MM.1S (cell line): ENCODE results near the gene TMEM272.

Experiments
- CTCF ChIP-seq: fragments of 300-600 bp; sonication (generic); IDR thresholded peaks from 2 replicates; pipeline ENCODE4 v1.5.1; 2016; ENCODE audit warnings: antibody characterized with exemption, low read length, mixed read lengths
- EZH2 ChIP-seq: fragments of 300-600 bp; sonication (generic); optimal IDR thresholded peaks from 2 replicates; pipeline ENCODE3; 2017; ENCODE audit warnings: low read depth, mild to moderate bottlenecking, antibody characterized with exemption, low read length, mixed read lengths
- EZH2phosphoT487 ChIP-seq: fragments of 300-600 bp; sonication (generic); IDR thresholded peaks from 2 replicates; pipeline ENCODE4 v1.6.1; 2018; ENCODE audit warnings: antibody characterized with exemption, low read length

DNA sequence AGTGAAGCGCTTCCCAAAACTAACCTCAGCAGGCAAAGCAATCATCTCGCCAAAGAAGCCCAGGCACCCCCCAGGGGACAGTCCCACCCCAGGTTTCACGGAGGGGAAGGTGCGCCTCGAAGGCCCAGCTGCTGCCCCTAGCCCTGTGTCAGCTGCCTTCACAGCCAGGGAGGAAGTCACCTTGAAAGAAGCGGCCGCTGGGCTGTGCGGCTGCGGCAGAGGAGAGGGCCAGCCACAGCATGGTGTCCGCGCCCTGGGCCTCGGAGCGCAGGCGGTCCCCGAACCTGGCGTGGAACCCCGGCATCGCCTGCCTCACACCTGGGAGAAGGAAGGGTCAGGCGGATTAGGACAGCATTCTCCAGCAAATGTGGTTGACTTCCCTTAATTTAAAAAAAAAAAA is 76.0 kb downstream of the TMEM272 start:
- TF ChIP-seq CTCF: no peak
- TF ChIP-seq EZH2: no peak
- no peak for TF ChIP-seq EZH2phosphoT487
